ENCODE measurements around the gene TDP2. TPM values are rescaled to one million over a fixed set of nuclear protein-coding genes. Genes with fewer than 3 reads are reported as not detected.

TDP2 gene
- total and polyA plus RNA-seq, 12 donors = 20.0 to 30.9 (median 24.3) TPM

- Histone ChIP-seq H3K9me3 (no peaks in the 10 kb centered on the region), H3K4me1 (peaks cover 0 to 23% (median 12%) of the 10 kb centered on the region in 9 donors), H3K4me3 (no peak overlapping the region), H3K27ac (no peak overlapping the region), H3K27me3 (no peaks in the 10 kb centered on the region), H3K36me3 (peaks cover 0 to 23% (median 3%) of the 10 kb centered on the region in 9 donors)
- peak in 1 of 8 donors; percentile 55 for ATAC-seq
- intact Hi-C loops (cut with DNase I) = loop anchor here in 5 of 10 donors (5.0 to 10.0 kb wide), 3 partner anchors 108 to 255 kb away; no protein-coding TSS in a partner anchor
- no peak for DNase-seq
- TF ChIP-seq CTCF (IDR thresholded peaks at IDR 0.05) = no peak
- WGBS, 2 donors = 74 to 84% methylated on average over 2 of the region's 2 CpGs
Measured at GRCh38 chr6:24689964-24690363, 23.3 kb upstream of the TDP2 start.

GRCh38 chr6:24686946-24687345, 20.2 kb upstream of the TDP2 start:
- intact Hi-C loops (cut with DNase I) = no loop called here
- no peak for TF ChIP-seq CTCF (IDR thresholded peaks at IDR 0.05)
- Histone ChIP-seq H3K4me3 (no peak overlapping the region), H3K4me1 (peaks cover 0 to 20% (median 9%) of the 10 kb centered on the region in 9 donors), H3K27ac (no peak overlapping the region), H3K36me3 (peaks cover 0 to 18% (median 3%) of the 10 kb centered on the region in 9 donors), H3K27me3 (no peaks in the 10 kb centered on the region), H3K9me3 (no peaks in the 10 kb centered on the region)
- WGBS, 2 donors = 94 to 96% methylated on average over 4 of the region's 4 CpGs
- no peak for DNase-seq
- no peak for ATAC-seq

GRCh38 chr6:24686408-24686807, 19.7 kb upstream of the TDP2 start:
- ATAC-seq = no peak
- TF ChIP-seq CTCF (IDR thresholded peaks at IDR 0.05) = no peak
- no peak for DNase-seq
- H3K27me3 ChIP-seq = no peaks in the 10 kb centered on the region
- WGBS, 2 donors = 92 to 100% methylated on average over 1 of the region's 1 CpG
- no peak overlapping the region for H3K27ac ChIP-seq
- no peak overlapping the region for H3K4me3 ChIP-seq
- intact Hi-C loops (cut with DNase I) = no loop called here
- peaks cover 0 to 18% (median 3%) of the 10 kb centered on the region in 9 donors for H3K36me3 ChIP-seq
- H3K4me1 ChIP-seq = peaks cover 0 to 14% (median 7%) of the 10 kb centered on the region in 9 donors
- H3K9me3 ChIP-seq = no peaks in the 10 kb centered on the region

- intact Hi-C loops (cut with DNase I) = no loop called here
- 74 to 75% methylated on average over 12 of the region's 12 CpGs for WGBS, 2 donors
- H3K4me3 ChIP-seq = no peak overlapping the region
- no peak for ATAC-seq
- DNase-seq = no peak
- peaks cover 0 to 6% (median 4%) of the 10 kb centered on the region in 9 donors for H3K4me1 ChIP-seq
- H3K9me3 ChIP-seq = no peaks in the 10 kb centered on the region
- TF ChIP-seq CTCF (IDR thresholded peaks at IDR 0.05) = no peak
- no peaks in the 10 kb centered on the region for H3K27me3 ChIP-seq
- H3K27ac ChIP-seq = no peak overlapping the region
- H3K36me3 ChIP-seq = peaks cover 0 to 18% (median 3%) of the 10 kb centered on the region in 9 donors
Measured at GRCh38 chr6:24683297-24684296, 16.9 kb upstream of the TDP2 start.

All from heart right ventricle (tissue), 16 donors.